Measurements from ENCODE around the gene ZDHHC9.

Gene ZDHHC9

DNA sequence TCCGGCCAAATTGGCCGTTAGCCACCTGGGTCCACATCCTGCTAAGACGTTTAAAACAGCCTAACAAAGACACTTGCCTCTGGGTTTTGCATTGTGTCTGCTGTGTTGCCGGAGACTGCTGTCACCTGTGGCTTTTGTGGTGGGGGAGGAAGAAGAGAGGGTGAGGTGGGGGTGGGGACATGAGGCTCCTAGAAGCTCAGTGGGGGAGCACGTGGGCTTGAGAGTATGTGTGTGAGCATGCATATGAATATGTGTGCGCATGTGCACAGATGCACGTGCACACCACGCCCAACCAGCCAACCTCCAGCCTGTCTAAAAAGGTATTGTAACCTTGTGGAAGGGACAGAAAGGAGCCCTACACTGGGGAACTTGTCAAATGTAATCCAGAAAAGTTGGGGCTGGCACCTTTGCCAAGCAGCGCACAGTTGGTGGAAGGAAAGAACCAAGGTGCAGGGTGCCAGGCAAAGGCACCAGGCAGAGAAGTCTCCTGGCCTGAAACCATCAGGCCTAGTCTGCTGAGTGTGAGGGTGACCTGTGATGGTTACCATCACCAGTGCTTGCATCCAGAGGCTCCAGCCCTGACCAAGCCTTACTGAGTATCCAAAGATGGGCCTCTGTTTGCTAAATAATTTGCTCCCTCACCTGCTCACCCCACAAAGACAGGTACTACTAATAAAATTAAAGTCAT lies 74.1 kb downstream of the ZDHHC9 start:
- Histone ChIP-seq H3K9ac (ENCODE audit: low read depth, low read length) (no peak overlapping the region), H3K27me3 (ENCODE audit: control insufficient read depth, insufficient read depth, low read length) (no peaks in the 10 kb centered on the region), H3K4me1 (ENCODE audit: control insufficient read depth, insufficient read depth, low read length) (peaks cover 4% of the 10 kb centered on the region), H3K4me3 (ENCODE audit: low read depth, low read length) (no peak overlapping the region), H3K36me3 (ENCODE audit: control insufficient read depth, insufficient read depth, low read length) (no peaks in the 10 kb centered on the region), H3K9me3 (ENCODE audit: control insufficient read depth, insufficient read depth, low read length) (no peaks in the 10 kb centered on the region)

DNA sequence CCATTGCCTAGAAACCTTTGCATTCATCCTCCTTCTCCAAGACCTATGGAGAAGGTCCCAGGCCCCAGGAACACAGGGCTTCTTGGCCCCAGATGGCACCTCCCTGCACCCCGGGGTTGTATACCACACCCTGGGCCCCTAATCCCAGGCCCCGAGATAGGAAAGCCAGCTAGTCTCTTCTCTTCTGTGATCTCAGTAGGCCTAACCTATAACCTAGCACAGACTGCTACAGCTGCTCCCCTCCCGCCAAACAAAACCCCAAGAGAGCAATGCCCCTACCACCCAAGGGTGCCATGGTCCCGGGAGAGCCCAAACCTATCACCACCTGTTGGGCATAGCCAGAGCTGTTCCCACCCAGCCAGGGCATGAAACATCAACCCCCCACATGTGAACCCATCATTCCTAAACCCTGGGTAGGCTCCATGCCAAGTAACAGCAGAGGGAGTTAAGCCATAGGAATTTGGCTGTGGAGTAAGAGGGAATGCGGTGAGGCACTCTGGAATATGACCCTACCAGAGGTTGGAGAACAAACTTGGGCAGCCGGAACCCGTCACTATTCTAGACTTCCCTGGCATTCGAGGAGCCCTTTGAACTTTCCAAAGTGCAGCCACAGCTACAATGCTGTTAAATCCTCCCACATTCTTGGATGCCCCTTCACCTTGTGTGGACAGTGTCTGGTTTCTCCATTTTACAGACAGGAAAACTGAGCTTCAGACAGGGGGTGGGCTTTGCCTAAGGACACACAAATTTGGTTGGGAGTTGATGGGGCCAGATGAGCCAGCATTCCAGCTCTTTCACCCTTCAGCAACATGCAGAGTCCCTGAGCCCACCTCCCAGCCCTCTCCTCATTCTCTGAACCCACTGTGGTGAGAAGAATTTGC lies 74.9 kb downstream of the ZDHHC9 start:
- H3K27me3 ChIP-seq (ENCODE audit: control insufficient read depth, insufficient read depth, low read length): no peaks in the 10 kb centered on the region
- H3K4me3 ChIP-seq (ENCODE audit: low read depth, low read length): no peak overlapping the region
- H3K9ac ChIP-seq (ENCODE audit: low read depth, low read length): no peak overlapping the region
- peaks cover 4% of the 10 kb centered on the region for H3K4me1 ChIP-seq (ENCODE audit: control insufficient read depth, insufficient read depth, low read length)
- no peaks in the 10 kb centered on the region for H3K9me3 ChIP-seq (ENCODE audit: control insufficient read depth, insufficient read depth, low read length)
- H3K36me3 ChIP-seq (ENCODE audit: control insufficient read depth, insufficient read depth, low read length): no peaks in the 10 kb centered on the region

DNA sequence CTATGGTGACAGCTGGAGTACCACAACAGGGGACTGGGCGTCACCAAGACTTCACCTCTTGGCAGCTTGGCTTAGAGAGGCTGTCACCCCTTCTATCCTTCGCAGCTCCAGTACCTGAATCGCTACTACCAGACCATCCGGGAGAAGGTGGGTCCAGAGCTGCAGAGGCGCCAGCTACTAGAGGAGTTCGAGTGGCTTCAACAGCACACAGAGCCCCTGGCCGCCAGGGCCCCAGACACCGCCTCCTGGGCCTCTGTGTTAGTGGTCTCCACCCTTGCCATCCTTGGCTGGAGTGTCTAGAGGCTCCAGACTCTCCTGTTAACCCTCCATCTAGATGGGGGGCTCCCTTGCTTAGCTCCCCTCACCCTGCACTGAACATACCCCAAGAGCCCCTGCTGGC lies 75.5 kb downstream of the ZDHHC9 start:
- no peak overlapping the region for H3K4me3 ChIP-seq (ENCODE audit: low read depth, low read length)
- H3K9ac ChIP-seq (ENCODE audit: low read depth, low read length): no peak overlapping the region

GRCh38 chrX:129763666-129764065 lies 80.0 kb downstream of the ZDHHC9 start:
- no peaks in the 10 kb centered on the region for H3K9me3 ChIP-seq (ENCODE audit: control insufficient read depth, insufficient read depth, low read length)
- no peak overlapping the region for H3K4me3 ChIP-seq (ENCODE audit: low read depth, low read length)
- H3K4me1 ChIP-seq (ENCODE audit: control insufficient read depth, insufficient read depth, low read length): no peaks in the 10 kb centered on the region
- H3K27me3 ChIP-seq (ENCODE audit: control insufficient read depth, insufficient read depth, low read length): no peaks in the 10 kb centered on the region
- H3K36me3 ChIP-seq (ENCODE audit: control insufficient read depth, insufficient read depth, low read length): no peaks in the 10 kb centered on the region
- H3K9ac ChIP-seq (ENCODE audit: low read depth, low read length): no peak overlapping the region

More for the DNA sequence above, 75.5 kb downstream of the ZDHHC9 start:
- Histone ChIP-seq H3K27me3 (ENCODE audit: control insufficient read depth, insufficient read depth, low read length) (no peaks in the 10 kb centered on the region), H3K9me3 (ENCODE audit: control insufficient read depth, insufficient read depth, low read length) (no peaks in the 10 kb centered on the region), H3K36me3 (ENCODE audit: control insufficient read depth, insufficient read depth, low read length) (no peaks in the 10 kb centered on the region), H3K4me1 (ENCODE audit: control insufficient read depth, insufficient read depth, low read length) (peaks cover 4% of the 10 kb centered on the region)

- no peaks in the 10 kb centered on the region for H3K36me3 ChIP-seq (ENCODE audit: control insufficient read depth, insufficient read depth, low read length)
- H3K9me3 ChIP-seq (ENCODE audit: control insufficient read depth, insufficient read depth, low read length): no peaks in the 10 kb centered on the region
- no peaks in the 10 kb centered on the region for H3K27me3 ChIP-seq (ENCODE audit: control insufficient read depth, insufficient read depth, low read length)
- H3K9ac ChIP-seq (ENCODE audit: low read depth, low read length): no peak overlapping the region
- H3K4me3 ChIP-seq (ENCODE audit: low read depth, low read length): no peak overlapping the region
- H3K4me1 ChIP-seq (ENCODE audit: control insufficient read depth, insufficient read depth, low read length): no peaks in the 10 kb centered on the region
These were observed 81.2 kb downstream of the ZDHHC9 start for GRCh38 chrX:129762448-129762847.

- Histone ChIP-seq H3K9me3 (ENCODE audit: control insufficient read depth, insufficient read depth, low read length) (no peaks in the 10 kb centered on the region), H3K27me3 (ENCODE audit: control insufficient read depth, insufficient read depth, low read length) (no peaks in the 10 kb centered on the region), H3K4me3 (ENCODE audit: low read depth, low read length) (no peak overlapping the region), H3K9ac (ENCODE audit: low read depth, low read length) (no peak overlapping the region), H3K36me3 (ENCODE audit: control insufficient read depth, insufficient read depth, low read length) (no peaks in the 10 kb centered on the region), H3K4me1 (ENCODE audit: control insufficient read depth, insufficient read depth, low read length) (no peaks in the 10 kb centered on the region)
These were observed 82.1 kb downstream of the ZDHHC9 start for GRCh38 chrX:129761596-129761995.

GRCh38 chrX:129760981-129761380 lies 82.7 kb downstream of the ZDHHC9 start:
- Histone ChIP-seq H3K9ac (ENCODE audit: low read depth, low read length) (no peak overlapping the region), H3K4me1 (ENCODE audit: control insufficient read depth, insufficient read depth, low read length) (no peaks in the 10 kb centered on the region), H3K4me3 (ENCODE audit: low read depth, low read length) (no peak overlapping the region), H3K36me3 (ENCODE audit: control insufficient read depth, insufficient read depth, low read length) (no peaks in the 10 kb centered on the region), H3K27me3 (ENCODE audit: control insufficient read depth, insufficient read depth, low read length) (no peaks in the 10 kb centered on the region), H3K9me3 (ENCODE audit: control insufficient read depth, insufficient read depth, low read length) (no peaks in the 10 kb centered on the region)

- H3K36me3 ChIP-seq (ENCODE audit: control insufficient read depth, insufficient read depth, low read length): no peaks in the 10 kb centered on the region
- H3K27me3 ChIP-seq (ENCODE audit: control insufficient read depth, insufficient read depth, low read length): no peaks in the 10 kb centered on the region
- H3K9ac ChIP-seq (ENCODE audit: low read depth, low read length): no peak overlapping the region
- H3K4me3 ChIP-seq (ENCODE audit: low read depth, low read length): no peak overlapping the region
- H3K9me3 ChIP-seq (ENCODE audit: control insufficient read depth, insufficient read depth, low read length): no peaks in the 10 kb centered on the region
- H3K4me1 ChIP-seq (ENCODE audit: control insufficient read depth, insufficient read depth, low read length): no peaks in the 10 kb centered on the region
These were observed 83.5 kb downstream of the ZDHHC9 start for GRCh38 chrX:129760155-129760554.

- Histone ChIP-seq H3K4me1 (ENCODE audit: control insufficient read depth, insufficient read depth, low read length) (no peaks in the 10 kb centered on the region), H3K9me3 (ENCODE audit: control insufficient read depth, insufficient read depth, low read length) (no peaks in the 10 kb centered on the region), H3K9ac (ENCODE audit: low read depth, low read length) (no peak overlapping the region), H3K36me3 (ENCODE audit: control insufficient read depth, insufficient read depth, low read length) (no peaks in the 10 kb centered on the region), H3K27me3 (ENCODE audit: control insufficient read depth, insufficient read depth, low read length) (no peaks in the 10 kb centered on the region), H3K4me3 (ENCODE audit: low read depth, low read length) (no peak overlapping the region)
These were observed 84.1 kb downstream of the ZDHHC9 start for GRCh38 chrX:129759576-129760061.

- Histone ChIP-seq H3K4me1 (ENCODE audit: control insufficient read depth, insufficient read depth, low read length) (no peaks in the 10 kb centered on the region), H3K9ac (ENCODE audit: low read depth, low read length) (peak overlapping the region; percentile 26), H3K27me3 (ENCODE audit: control insufficient read depth, insufficient read depth, low read length) (no peaks in the 10 kb centered on the region), H3K9me3 (ENCODE audit: control insufficient read depth, insufficient read depth, low read length) (no peaks in the 10 kb centered on the region), H3K36me3 (ENCODE audit: control insufficient read depth, insufficient read depth, low read length) (no peaks in the 10 kb centered on the region), H3K4me3 (ENCODE audit: low read depth, low read length) (no peak overlapping the region)
These were observed 87.7 kb downstream of the ZDHHC9 start for GRCh38 chrX:129755779-129756650.

All from iPS-15b (cell line).